Medulla oblongata (tissue), 1 donor: ENCODE results near the gene RAN.
"Not testable (repeated sequence)": the region's sequence is repeated elsewhere in the genome, so short reads cannot be mapped to it uniquely, and the experiment has no call there.

Source experiments
- DNase-seq: peaks from one replicate; pipeline ENCODE4 v3.0.0-alpha.2; 2015; ENCODE audit errors: extremely low spot score

RAN gene

GRCh38 chr12:130871286-130872178 lies at the start of gene RAN:
Gene RAN, plus strand, starts transcription at chr12:130872066. Its CDS starts 528 bp downstream, at chr12:130872594.
- peak; percentile 90 for DNase-seq

DNA sequence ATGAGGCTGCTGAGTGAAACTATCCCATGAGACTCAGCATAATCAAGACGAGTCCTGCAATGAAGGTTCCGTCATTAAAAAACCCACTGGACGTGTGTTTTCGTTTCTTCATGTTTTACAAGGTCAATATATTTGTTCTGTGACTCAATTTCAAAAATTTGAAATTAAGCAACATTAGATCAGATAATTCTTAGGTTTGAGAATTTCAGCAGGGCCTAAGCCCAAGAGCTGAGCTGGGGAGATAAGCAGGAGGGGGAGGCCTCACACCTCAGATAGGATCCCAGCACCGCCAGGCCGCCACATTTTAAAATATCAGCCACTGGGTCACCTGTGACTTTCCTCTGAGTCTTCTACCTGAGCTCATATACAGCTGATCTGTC lies 46.1 kb upstream of the RAN start:
- DNase-seq, result no peak

DNA sequence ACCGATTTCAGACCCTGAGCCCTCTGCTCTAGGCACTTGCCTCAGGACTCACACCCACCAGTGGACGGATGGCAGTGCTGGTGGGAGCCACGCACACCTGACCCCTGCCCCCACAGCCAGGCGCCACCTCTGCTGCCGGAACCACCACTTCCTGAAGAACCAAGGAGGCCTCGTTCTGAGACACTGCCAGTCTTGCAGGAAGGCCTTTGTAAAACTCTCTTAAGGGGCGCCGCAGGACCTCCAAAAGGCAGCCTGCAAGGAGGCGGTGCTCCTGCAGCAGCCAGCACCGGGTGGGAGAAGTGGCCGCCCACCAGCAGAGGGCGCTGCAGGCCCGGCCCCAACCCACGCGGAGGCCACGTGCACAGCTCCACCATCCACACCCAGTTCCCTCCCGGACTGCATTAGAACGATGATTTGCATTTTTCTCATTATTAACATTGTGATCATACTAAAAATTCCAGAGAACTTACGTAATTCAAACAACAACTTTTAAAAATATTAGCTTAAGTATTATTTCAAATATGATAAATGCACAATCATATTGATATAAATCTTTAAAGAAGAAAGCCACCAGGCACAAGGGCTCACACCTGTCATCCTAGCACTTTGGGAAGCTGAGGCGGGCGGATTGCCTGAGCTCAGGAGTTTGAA lies 45.6 kb upstream of the RAN start:
- no peak for DNase-seq

DNA sequence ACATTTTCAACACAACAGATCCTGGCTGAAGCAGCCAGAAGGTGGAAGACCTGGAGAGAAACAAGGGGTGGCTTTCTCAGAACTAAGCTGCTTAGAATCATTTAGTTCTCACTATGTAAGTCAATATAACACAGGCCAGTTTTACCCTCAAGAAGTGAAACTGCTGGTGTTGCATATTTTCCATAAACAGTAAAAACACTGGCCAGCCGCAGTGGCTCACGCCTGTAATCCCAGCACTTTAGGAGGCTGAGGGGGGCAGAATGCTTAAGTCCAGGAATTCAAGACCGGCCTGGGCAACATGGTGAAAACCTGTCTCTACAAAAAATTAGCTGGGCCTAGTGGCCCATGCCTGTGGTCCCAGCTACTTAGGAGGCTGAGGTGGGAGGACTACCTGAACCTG lies 44.4 kb upstream of the RAN start:
- no peak for DNase-seq

- no peak for DNase-seq
Observed at GRCh38 chr12:130828895-130829294, 43.0 kb upstream of the RAN start.

GRCh38 chr12:130829391-130830245 lies 42.2 kb upstream of the RAN start:
- DNase-seq, result no peak

- DNase-seq, result no peak
Observed at GRCh38 chr12:130830246-130830551, 41.7 kb upstream of the RAN start.

- no peak for DNase-seq
Observed at GRCh38 chr12:130831246-130831645, 40.6 kb upstream of the RAN start.

DNA sequence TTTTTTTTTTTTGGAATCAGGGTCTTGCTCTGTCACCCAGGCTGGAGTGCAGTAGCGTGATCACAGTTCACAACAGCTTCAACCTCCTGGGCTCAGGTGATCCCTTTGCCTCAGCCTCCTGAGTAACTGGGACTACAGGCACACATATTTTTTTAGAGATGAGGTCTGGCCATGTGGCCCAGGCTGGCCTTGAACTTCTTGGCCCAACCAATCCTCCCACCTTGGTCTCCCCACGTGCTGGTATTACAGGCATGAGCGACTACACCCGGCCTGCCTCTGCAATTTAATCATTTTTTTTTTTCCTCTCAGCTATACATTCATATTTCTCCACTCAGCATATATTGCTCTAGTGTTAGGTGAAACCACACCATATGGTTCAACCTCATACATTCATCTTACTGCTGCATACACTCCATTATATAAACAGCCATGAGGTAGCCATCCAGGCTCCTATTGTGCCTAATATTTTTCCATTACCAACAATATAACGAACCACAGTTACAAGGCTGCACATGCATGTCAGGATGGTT lies 39.9 kb upstream of the RAN start:
- DNase-seq, result no peak

DNA sequence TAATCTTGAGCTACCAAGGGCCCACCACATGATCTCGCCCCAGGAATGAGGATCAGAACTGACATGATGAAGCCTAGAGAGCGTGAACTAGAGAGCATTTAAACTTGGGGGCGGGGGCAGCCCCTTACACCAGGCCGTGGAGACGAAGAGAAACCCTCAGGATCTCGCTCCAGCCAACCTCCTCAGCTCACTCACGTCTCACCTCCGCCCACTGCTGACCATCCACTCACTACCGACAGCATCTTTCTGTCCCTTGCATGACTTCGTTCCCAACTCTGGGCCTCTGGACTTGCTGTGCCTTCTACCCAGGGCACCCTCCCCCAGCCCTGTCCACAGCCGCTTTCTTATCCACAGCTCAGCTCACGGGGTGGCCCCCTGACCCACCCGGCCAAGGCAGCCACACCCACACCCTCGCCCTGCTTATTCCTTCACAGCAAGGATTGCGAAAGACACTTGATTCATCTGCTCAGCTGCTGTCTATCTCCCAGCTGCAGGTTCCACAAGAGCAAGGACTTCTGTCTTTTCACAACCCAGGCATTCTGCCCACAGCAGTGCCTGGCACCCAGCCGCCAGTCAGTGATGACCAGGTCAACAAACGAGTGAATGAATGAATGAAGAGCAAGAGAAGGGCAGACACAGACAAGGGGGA lies 39.2 kb upstream of the RAN start:
- peak; percentile 76 for DNase-seq

DNA sequence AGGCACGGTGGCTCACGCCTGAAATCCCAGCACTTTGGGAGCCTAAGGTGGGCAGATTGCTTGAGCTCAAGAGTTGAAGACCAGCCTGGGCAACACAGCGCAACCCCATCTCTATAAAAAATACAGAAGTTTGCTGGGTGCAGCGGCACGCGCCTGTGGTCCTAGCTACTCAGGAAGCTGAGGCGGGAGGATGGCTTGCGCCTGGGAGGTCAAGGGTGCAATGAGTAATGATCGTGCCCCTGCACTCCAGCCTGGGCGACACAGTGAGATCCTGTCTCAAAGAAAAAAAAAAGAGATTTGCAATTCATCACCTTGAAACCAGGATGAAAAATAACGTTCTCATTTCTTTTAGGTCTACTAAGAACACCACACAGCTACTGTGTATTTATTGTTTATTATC lies 36.9 kb upstream of the RAN start:
- no peak for DNase-seq

GRCh38 chr12:130835436-130835835 lies 36.4 kb upstream of the RAN start:
- no peak for DNase-seq

GRCh38 chr12:130838284-130838950 lies 33.4 kb upstream of the RAN start:
- peak; percentile 26 for DNase-seq

GRCh38 chr12:130838951-130839769 lies 32.7 kb upstream of the RAN start, which contains the start of gene STX2:
Gene STX2, minus strand, starts transcription at chr12:130839250. Its CDS starts 151 bp downstream, at chr12:130839099.
- DNase-seq, result peak; percentile 85

DNA sequence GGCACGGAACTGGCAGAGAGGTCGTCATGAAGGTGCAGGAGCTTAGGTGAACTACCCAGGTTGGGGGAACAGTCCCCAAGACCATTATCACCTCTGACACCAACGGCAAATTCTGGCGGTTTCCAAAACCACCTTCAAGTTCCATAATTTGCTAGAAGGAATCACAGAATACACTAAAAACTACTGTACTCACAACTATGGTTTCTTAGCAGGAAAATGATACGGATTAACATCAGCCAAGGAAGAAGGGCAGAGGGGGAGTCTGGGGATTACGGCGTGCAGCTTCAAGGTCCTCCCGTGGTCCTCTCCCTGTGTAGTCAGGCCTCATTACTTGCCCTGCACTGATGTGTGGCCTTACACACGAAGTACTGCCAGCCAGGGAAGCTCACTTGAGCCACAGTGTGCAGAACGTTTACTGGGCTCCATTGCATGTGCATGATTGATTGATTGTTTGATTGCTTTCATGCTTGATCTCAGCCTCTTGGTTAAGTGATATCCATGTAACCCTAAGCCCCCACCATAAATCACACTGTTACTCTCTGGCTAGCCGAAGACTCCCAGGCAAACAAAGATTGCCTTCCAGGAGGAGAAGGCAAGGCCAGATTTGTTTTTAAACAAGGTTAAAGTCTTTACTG lies 32.0 kb upstream of the RAN start:
- no peak for DNase-seq

GRCh38 chr12:130846369-130846768 lies 25.5 kb upstream of the RAN start:
- DNase-seq, result no peak

DNA sequence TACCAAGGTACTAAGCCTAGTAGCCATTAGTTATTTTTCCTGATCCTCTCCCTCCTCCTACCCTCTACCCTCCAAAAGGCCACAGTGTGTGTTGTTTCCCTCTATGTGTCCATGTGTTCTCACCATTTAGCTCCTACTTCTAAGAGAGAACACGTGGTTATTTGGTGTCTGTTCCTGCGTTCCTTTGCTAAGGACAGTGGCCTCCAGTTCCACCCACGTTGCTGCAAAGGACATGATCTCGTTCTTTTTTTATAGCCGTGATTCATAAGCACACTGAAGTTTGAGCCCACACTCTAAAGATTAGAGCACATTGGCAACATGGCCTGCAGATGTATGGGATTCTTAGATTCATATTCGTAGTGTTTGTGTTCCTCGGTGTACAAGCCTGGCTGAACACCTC lies 24.8 kb upstream of the RAN start:
- DNase-seq, result no peak

DNA sequence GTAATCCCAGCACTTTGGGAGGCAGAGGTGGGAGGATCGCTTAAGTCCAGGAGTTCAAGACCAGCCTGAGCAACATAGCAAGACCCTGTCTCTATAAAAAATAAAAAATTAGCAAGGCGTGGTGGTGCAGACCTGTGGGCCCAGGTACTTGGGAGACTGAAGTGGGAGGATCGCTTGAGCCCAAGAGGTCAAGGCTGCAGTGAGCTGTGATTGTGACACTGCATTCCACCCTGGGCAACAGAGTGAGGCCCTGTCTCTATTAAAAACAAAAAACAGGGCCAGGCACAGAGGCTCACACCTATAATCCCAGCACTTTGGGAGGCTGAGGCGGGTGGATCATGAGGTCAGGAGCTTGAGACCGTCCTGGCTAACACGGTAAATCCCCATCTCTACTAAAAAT lies 23.8 kb upstream of the RAN start:
- not testable (repeated sequence) for DNase-seq

GRCh38 chr12:130848785-130849305 lies 23.0 kb upstream of the RAN start:
- not testable (repeated sequence) for DNase-seq
